ENCODE results near the gene ETV7.

Gene ETV7

GRCh38 chr6:36322591-36322990, 64.9 kb downstream of the ETV7 start:
- no peaks in the 10 kb centered on the region for H3K36me3 ChIP-seq
- H3K27ac ChIP-seq, result no peak overlapping the region
- no peaks in the 10 kb centered on the region for H3K9me3 ChIP-seq
- H3K4me3 ChIP-seq (ENCODE audit: low read depth in 1 of 2, low read length in 1 of 2), result no peak overlapping the region
- no peaks in the 10 kb centered on the region for H3K27me3 ChIP-seq
- TF ChIP-seq CTCF (IDR thresholded peaks at IDR 0.05), result no peak
- H3K4me1 ChIP-seq (ENCODE audit: control insufficient read depth in 1 of 2, insufficient read depth in 1 of 2, low read depth in 1 of 2, low read length in 1 of 2), result no peaks in the 10 kb centered on the region

- H3K36me3 ChIP-seq, result no peaks in the 10 kb centered on the region
- H3K4me3 ChIP-seq (ENCODE audit: low read depth in 1 of 2, low read length in 1 of 2), result no peak overlapping the region
- H3K27ac ChIP-seq, result no peak overlapping the region
- H3K9me3 ChIP-seq, result no peaks in the 10 kb centered on the region
- no peaks in the 10 kb centered on the region for H3K27me3 ChIP-seq
- H3K4me1 ChIP-seq (ENCODE audit: control insufficient read depth in 1 of 2, insufficient read depth in 1 of 2, low read depth in 1 of 2, low read length in 1 of 2), result no peaks in the 10 kb centered on the region
- no peak for TF ChIP-seq CTCF (IDR thresholded peaks at IDR 0.05)
Measured at GRCh38 chr6:36320475-36320874, 67.0 kb downstream of the ETV7 start.

- H3K4me1 ChIP-seq (ENCODE audit: control insufficient read depth in 1 of 2, insufficient read depth in 1 of 2, low read depth in 1 of 2, low read length in 1 of 2), result no peaks in the 10 kb centered on the region
Measured at GRCh38 chr6:36319821-36320220, 67.6 kb downstream of the ETV7 start.

GRCh38 chr6:36319436-36319762, 68.1 kb downstream of the ETV7 start:
- H3K27me3 ChIP-seq, result no peaks in the 10 kb centered on the region

More at GRCh38 chr6:36319821-36320220, 67.6 kb downstream of the ETV7 start:
- no peak overlapping the region for H3K4me3 ChIP-seq (ENCODE audit: low read depth in 1 of 2, low read length in 1 of 2)
- no peaks in the 10 kb centered on the region for H3K36me3 ChIP-seq
- H3K9me3 ChIP-seq, result no peaks in the 10 kb centered on the region
- TF ChIP-seq CTCF (IDR thresholded peaks at IDR 0.05), result no peak
- H3K27me3 ChIP-seq, result no peaks in the 10 kb centered on the region
- H3K27ac ChIP-seq, result no peak overlapping the region

GRCh38 chr6:36318690-36319435, 68.6 kb downstream of the ETV7 start:
- peaks cover under 1% of the 10 kb centered on the region for H3K36me3 ChIP-seq
- TF ChIP-seq CTCF (IDR thresholded peaks at IDR 0.05), result no peak
- H3K4me1 ChIP-seq (ENCODE audit: control insufficient read depth in 1 of 2, insufficient read depth in 1 of 2, low read depth in 1 of 2, low read length in 1 of 2), result no peaks in the 10 kb centered on the region
- no peaks in the 10 kb centered on the region for H3K27me3 ChIP-seq
- H3K4me3 ChIP-seq (ENCODE audit: low read depth in 1 of 2, low read length in 1 of 2), result no peak overlapping the region
- no peaks in the 10 kb centered on the region for H3K9me3 ChIP-seq
- no peak overlapping the region for H3K27ac ChIP-seq

More at GRCh38 chr6:36319436-36319762, 68.1 kb downstream of the ETV7 start:
- no peaks in the 10 kb centered on the region for H3K36me3 ChIP-seq
- no peak overlapping the region for H3K27ac ChIP-seq
- H3K9me3 ChIP-seq, result no peaks in the 10 kb centered on the region
- no peak overlapping the region for H3K4me3 ChIP-seq (ENCODE audit: low read depth in 1 of 2, low read length in 1 of 2)
- H3K4me1 ChIP-seq (ENCODE audit: control insufficient read depth in 1 of 2, insufficient read depth in 1 of 2, low read depth in 1 of 2, low read length in 1 of 2), result no peaks in the 10 kb centered on the region
- no peak for TF ChIP-seq CTCF (IDR thresholded peaks at IDR 0.05)

All from neutrophil (primary cell).